OCI-LY7 (cell line): Measurements from ENCODE around the gene MS4A10.

Experiments used
- CTCF ChIP-seq: fragments of 200-600 bp; sonication (generic); conservative IDR thresholded peaks from 2 replicates; pipeline ENCODE4 v1.5.1; 2014; ENCODE audit warnings: mild to moderate bottlenecking, antibody characterized with exemption, low read length, moderate library complexity, mixed read lengths
- EZH2phosphoT487 ChIP-seq: fragments of 200-600 bp; sonication (generic); IDR thresholded peaks from 2 replicates; pipeline ENCODE4 v1.6.1; 2018; ENCODE audit warnings: low read depth, borderline replicate concordance, mild to moderate bottlenecking, mixed run types, antibody characterized with exemption, low read length, moderate library complexity, mixed read lengths

- TF ChIP-seq CTCF, result no peak
- TF ChIP-seq EZH2phosphoT487, result no peak
Observed at GRCh38 chr11:60836866-60837515, 51.9 kb downstream of the MS4A10 start.
